Sigmoid colon (tissue), 4 donors: ENCODE results near the gene ECSCR.

Experiments used
- POLR2A ChIP-seq, 2 donors: fragments of 450-650 bp; IDR thresholded peaks; one replicate each; pipeline ENCODE4 v1.6.1; 2016; ENCODE audit warnings: antibody characterized with exemption in 2 of 2, mild to moderate bottlenecking in 2 of 2, moderate library complexity in 2 of 2
- POLR2AphosphoS5 ChIP-seq, 4 donors: sonication (generic); formaldehyde crosslinking; IDR thresholded peaks; one replicate each; pipeline ENCODE4 v1.6.1; 2017; ENCODE audit warnings: antibody characterized with exemption in 4 of 4
- TF ChIP-seq, protein P1 (sequence below), 4 experiments: fragments of 450-650 bp in 3 of 4; fragments of 200-600 bp in 1 of 4; IDR thresholded peaks; one replicate each; pipeline ENCODE4 v1.5.1; 2016 to 2019; ENCODE audit warnings: antibody characterized with exemption in 4 of 4, mild to moderate bottlenecking in 3 of 4, moderate library complexity in 2 of 4

DNA sequence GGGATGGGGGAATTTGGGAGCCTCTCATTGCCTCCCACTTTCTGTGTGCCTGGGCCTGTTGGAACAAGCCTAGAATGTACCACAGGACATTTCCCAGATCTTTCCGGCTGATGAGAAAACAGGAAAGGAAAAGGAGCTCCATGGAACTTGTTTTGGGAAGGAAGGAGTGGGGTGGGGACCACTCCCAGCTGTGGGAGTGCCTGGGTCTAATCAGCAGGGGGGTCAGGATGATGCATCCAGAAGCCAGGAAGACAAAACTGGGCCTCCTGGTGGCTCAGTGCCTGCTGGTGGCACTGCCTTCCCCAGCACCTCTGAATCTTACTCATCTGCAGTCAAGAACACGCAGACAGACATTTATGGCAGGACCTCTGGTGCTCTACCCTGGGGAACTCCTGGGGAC lies 11.0 kb upstream of the ECSCR start:
- TF ChIP-seq, protein P1, sequence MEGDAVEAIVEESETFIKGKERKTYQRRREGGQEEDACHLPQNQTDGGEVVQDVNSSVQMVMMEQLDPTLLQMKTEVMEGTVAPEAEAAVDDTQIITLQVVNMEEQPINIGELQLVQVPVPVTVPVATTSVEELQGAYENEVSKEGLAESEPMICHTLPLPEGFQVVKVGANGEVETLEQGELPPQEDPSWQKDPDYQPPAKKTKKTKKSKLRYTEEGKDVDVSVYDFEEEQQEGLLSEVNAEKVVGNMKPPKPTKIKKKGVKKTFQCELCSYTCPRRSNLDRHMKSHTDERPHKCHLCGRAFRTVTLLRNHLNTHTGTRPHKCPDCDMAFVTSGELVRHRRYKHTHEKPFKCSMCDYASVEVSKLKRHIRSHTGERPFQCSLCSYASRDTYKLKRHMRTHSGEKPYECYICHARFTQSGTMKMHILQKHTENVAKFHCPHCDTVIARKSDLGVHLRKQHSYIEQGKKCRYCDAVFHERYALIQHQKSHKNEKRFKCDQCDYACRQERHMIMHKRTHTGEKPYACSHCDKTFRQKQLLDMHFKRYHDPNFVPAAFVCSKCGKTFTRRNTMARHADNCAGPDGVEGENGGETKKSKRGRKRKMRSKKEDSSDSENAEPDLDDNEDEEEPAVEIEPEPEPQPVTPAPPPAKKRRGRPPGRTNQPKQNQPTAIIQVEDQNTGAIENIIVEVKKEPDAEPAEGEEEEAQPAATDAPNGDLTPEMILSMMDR (IDR thresholded peaks at IDR 0.05) = no peak
- TF ChIP-seq POLR2A (IDR thresholded peaks at IDR 0.05) (no peak), POLR2AphosphoS5 (IDR thresholded peaks at IDR 0.05) (no peak)
